CD14-positive monocyte (primary cell): ENCODE data around the gene CMTM4. TPM values are rescaled to one million over a fixed set of nuclear protein-coding genes. Genes with fewer than 3 reads are reported as not detected.

Source experiments
- DNase-seq, 3 donors: peaks; one replicate each; pipeline ENCODE4 v3.0.0-alpha.2; 2011 to 2022
- H2AFZ ChIP-seq: 2 replicates; pipeline ENCODE4 v1.6.0; 2012; ENCODE audit warnings: mild to moderate bottlenecking, low read depth, low read length, inconsistent platforms; ENCODE audit not compliant: insufficient read depth, poor library complexity, severe bottlenecking
- H3K27ac ChIP-seq, 2 donors: 1 replicate in 1 of 2; 2 replicates in 1 of 2; pipeline ENCODE4 v1.5.1; 2012 to 2013; ENCODE audit warnings: low read length in 2 of 2, control low read depth in 1 of 2, inconsistent platforms in 1 of 2, low read depth in 1 of 2, mild to moderate bottlenecking in 1 of 2
- H3K27me3 ChIP-seq, 2 donors: one replicate each; pipeline versions ENCODE4 v1.6.0 to v1.6.1; 2011 to 2013; ENCODE audit warnings: low read length in 2 of 2; ENCODE audit not compliant: control insufficient read depth in 2 of 2, insufficient read depth in 2 of 2
- H3K36me3 ChIP-seq, 2 donors: replicated peaks in 1 of 2; 1 replicate in 1 of 2; 2 replicates in 1 of 2; pipeline versions ENCODE4 v1.5.1 to v1.6.1; 2012 to 2013; ENCODE audit warnings: low read length in 2 of 2, control low read depth in 1 of 2, inconsistent platforms in 1 of 2, mild to moderate bottlenecking in 1 of 2; ENCODE audit not compliant: insufficient read depth in 2 of 2, control insufficient read depth in 1 of 2
- H3K4me1 ChIP-seq, 2 donors: 1 replicate in 1 of 2; 2 replicates in 1 of 2; pipeline versions ENCODE4 v1.5.1 to v1.6.1; 2012 to 2013; ENCODE audit warnings: low read length in 2 of 2, control low read depth in 1 of 2, inconsistent platforms in 1 of 2, mild to moderate bottlenecking in 1 of 2, moderate library complexity in 1 of 2; ENCODE audit not compliant: insufficient read depth in 2 of 2, control insufficient read depth in 1 of 2
- H3K4me2 ChIP-seq: replicated peaks from 2 replicates; pipeline ENCODE3; 2012; ENCODE audit warnings: low read length, moderate library complexity, mild to moderate bottlenecking; ENCODE audit not compliant: poor library complexity, severe bottlenecking; ENCODE audit errors: extremely low read depth
- H3K4me3 ChIP-seq, 3 experiments: fragments of 200-600 bp in 1 of 3; sonication (generic) in 1 of 3; replicated peaks in 1 of 3; 1 replicate in 2 of 3; 2 replicates in 1 of 3; pipeline ENCODE4 v1.5.1; 2011 to 2013; ENCODE audit warnings: low read length in 3 of 3, mild to moderate bottlenecking in 3 of 3, control low read depth in 2 of 3, low read depth in 2 of 3, inconsistent platforms in 1 of 3, moderate library complexity in 1 of 3
- H3K79me2 ChIP-seq: 2 replicates; pipeline ENCODE4 v1.6.0; 2012; ENCODE audit warnings: mild to moderate bottlenecking, control low read depth, inconsistent platforms, low read length, moderate library complexity; ENCODE audit not compliant: insufficient read depth
- H3K9ac ChIP-seq: 2 replicates; pipeline ENCODE4 v1.6.0; 2017; ENCODE audit warnings: low read length, mild to moderate bottlenecking; ENCODE audit not compliant: insufficient read depth, poor library complexity, severe bottlenecking
- H3K9me3 ChIP-seq, 2 donors: replicated peaks in 1 of 2; 1 replicate in 1 of 2; 2 replicates in 1 of 2; pipeline versions ENCODE4 v1.5.1 to v1.6.1; 2012 to 2013; ENCODE audit warnings: low read length in 2 of 2, control low read depth in 1 of 2; ENCODE audit not compliant: control insufficient read depth in 1 of 2, insufficient read depth in 1 of 2
- H4K20me1 ChIP-seq: 2 replicates; pipeline ENCODE4 v1.6.0; 2012; ENCODE audit warnings: mild to moderate bottlenecking, low read length, control low read depth, moderate library complexity; ENCODE audit not compliant: insufficient read depth
- H3K27ac Mint-ChIP-seq, 7 donors: one replicate each; pipeline ENCODE4 v1.8.0; 2020; ENCODE audit warnings: mild to moderate bottlenecking in 7 of 7, mixed read lengths in 7 of 7, moderate library complexity in 6 of 7, inconsistent platforms in 2 of 7
- H3K27me3 Mint-ChIP-seq, 3 donors: one replicate each; pipeline ENCODE4 v1.8.0; 2021 to 2022; ENCODE audit warnings: low read depth in 3 of 3, mild to moderate bottlenecking in 3 of 3, mixed read lengths in 3 of 3, moderate library complexity in 3 of 3, inconsistent platforms in 1 of 3
- H3K36me3 Mint-ChIP-seq, 2 donors: one replicate each; pipeline ENCODE4 v1.8.0; 2020; ENCODE audit warnings: mixed read lengths in 2 of 2, inconsistent platforms in 1 of 2, mild to moderate bottlenecking in 1 of 2
- H3K4me1 Mint-ChIP-seq: one replicate; pipeline ENCODE4 v1.8.0; 2020; ENCODE audit warnings: mild to moderate bottlenecking, mixed read lengths
- H3K4me3 Mint-ChIP-seq, 2 donors: one replicate each; pipeline ENCODE4 v1.8.0; 2020; ENCODE audit warnings: mild to moderate bottlenecking in 2 of 2, mixed read lengths in 2 of 2, moderate library complexity in 1 of 2
- H3K9me3 Mint-ChIP-seq, 7 donors: one replicate each; pipeline ENCODE4 v1.8.0; 2020 to 2022; ENCODE audit warnings: mixed read lengths in 7 of 7, mild to moderate bottlenecking in 6 of 7, moderate library complexity in 6 of 7, inconsistent platforms in 2 of 7
- intact Hi-C, 2 donors: fragments of 100-400 bp; cut with micrococcal nuclease; formaldehyde crosslinking; loops; one replicate each; pipeline versions ENCODE4 v1.15.0 to v1.15.1; 2023
- polyA plus RNA-seq, 3 donors: library from polyadenylated mRNA; depleted of rRNA in 1 of 3; unstranded in 2 of 3; stranded (reverse) in 1 of 3; fragments of 300-500 nt in 2 of 3; fragments of >200 nt in 1 of 3; fragmentation: Illumina TruSeq in 2 of 3; gene quantifications; 1 replicate in 2 of 3; 2 replicates in 1 of 3; pipeline ENCODE4 v1.2.3, GENCODE V29; 2012 to 2021
- TF ChIP-seq, protein P1 (sequence below): fragments of 200-600 bp; IDR thresholded peaks from one replicate; pipeline ENCODE4 v1.8.0; 2022; ENCODE audit warnings: antibody characterized with exemption, mild to moderate bottlenecking

The CMTM4 gene
- polyA plus RNA-seq, 3 donors: 0.41 to 21.2 (median 0.45) TPM

- Mint-ChIP-seq H3K27me3 (peaks cover 2 to 7% (median 2%) of the 10 kb centered on the region in 3 donors), H3K4me1 (peaks cover 4% of the 10 kb centered on the region), H3K4me3 (no peak overlapping the region), H3K9me3 (peaks cover 0 to 7% (median 3%) of the 10 kb centered on the region in 7 donors), H3K36me3 (no peaks in the 10 kb centered on the region), H3K27ac (peak overlapping the region in 1 of 7 donors; percentile 32)
- Histone ChIP-seq H2AFZ (no peak overlapping the region), H3K9me3 (peaks cover 0 to 9% of the 10 kb centered on the region in 2 donors), H3K9ac (no peak overlapping the region), H3K4me3 (no peak overlapping the region), H3K36me3 (no peaks in the 10 kb centered on the region), H4K20me1 (no peaks in the 10 kb centered on the region), H3K27me3 (no peaks in the 10 kb centered on the region), H3K4me1 (no peaks in the 10 kb centered on the region), H3K4me2 (no peak overlapping the region), H3K27ac (no peak overlapping the region), H3K79me2 (no peaks in the 10 kb centered on the region)
- TF ChIP-seq, protein P1, sequence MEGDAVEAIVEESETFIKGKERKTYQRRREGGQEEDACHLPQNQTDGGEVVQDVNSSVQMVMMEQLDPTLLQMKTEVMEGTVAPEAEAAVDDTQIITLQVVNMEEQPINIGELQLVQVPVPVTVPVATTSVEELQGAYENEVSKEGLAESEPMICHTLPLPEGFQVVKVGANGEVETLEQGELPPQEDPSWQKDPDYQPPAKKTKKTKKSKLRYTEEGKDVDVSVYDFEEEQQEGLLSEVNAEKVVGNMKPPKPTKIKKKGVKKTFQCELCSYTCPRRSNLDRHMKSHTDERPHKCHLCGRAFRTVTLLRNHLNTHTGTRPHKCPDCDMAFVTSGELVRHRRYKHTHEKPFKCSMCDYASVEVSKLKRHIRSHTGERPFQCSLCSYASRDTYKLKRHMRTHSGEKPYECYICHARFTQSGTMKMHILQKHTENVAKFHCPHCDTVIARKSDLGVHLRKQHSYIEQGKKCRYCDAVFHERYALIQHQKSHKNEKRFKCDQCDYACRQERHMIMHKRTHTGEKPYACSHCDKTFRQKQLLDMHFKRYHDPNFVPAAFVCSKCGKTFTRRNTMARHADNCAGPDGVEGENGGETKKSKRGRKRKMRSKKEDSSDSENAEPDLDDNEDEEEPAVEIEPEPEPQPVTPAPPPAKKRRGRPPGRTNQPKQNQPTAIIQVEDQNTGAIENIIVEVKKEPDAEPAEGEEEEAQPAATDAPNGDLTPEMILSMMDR: no peak
- no peak for DNase-seq
- intact Hi-C loops: loop anchor here in 1 of 2 donors (10.0 kb wide), 1 partner anchor 48 kb away; no protein-coding TSS in a partner anchor
Measured at GRCh38 chr16:66712512-66712911, 16.0 kb upstream of the CMTM4 start.

- H3K9me3 ChIP-seq: peaks cover 0 to 9% of the 10 kb centered on the region in 2 donors
- H3K27me3 ChIP-seq: no peaks in the 10 kb centered on the region
- intact Hi-C loops: loop anchor here in 1 of 2 donors (10.0 kb wide), 1 partner anchor 47 kb away; no protein-coding TSS in a partner anchor
- no peaks in the 10 kb centered on the region for H3K36me3 Mint-ChIP-seq
- H3K9me3 Mint-ChIP-seq: peaks cover 0 to 7% (median 3%) of the 10 kb centered on the region in 7 donors
- no peak overlapping the region for H3K4me3 Mint-ChIP-seq
- H3K36me3 ChIP-seq: no peaks in the 10 kb centered on the region
- DNase-seq: no peak
- no peak overlapping the region for H3K27ac Mint-ChIP-seq
- no peaks in the 10 kb centered on the region for H4K20me1 ChIP-seq
- H2AFZ ChIP-seq: no peak overlapping the region
- peaks cover 2 to 5% (median 2%) of the 10 kb centered on the region in 3 donors for H3K27me3 Mint-ChIP-seq
- no peak overlapping the region for H3K4me2 ChIP-seq
- no peaks in the 10 kb centered on the region for H3K4me1 ChIP-seq
- no peak overlapping the region for H3K9ac ChIP-seq
- H3K4me1 Mint-ChIP-seq: no peaks in the 10 kb centered on the region
- no peak overlapping the region for H3K4me3 ChIP-seq
- no peak overlapping the region for H3K27ac ChIP-seq
- no peaks in the 10 kb centered on the region for H3K79me2 ChIP-seq
- TF ChIP-seq, protein P1: no peak
Measured at GRCh38 chr16:66711581-66711980, 15.0 kb upstream of the CMTM4 start.
